IMR-90 (cell line): ENCODE measurements around the gene ATMIN. TPM values are rescaled to one million over a fixed set of nuclear protein-coding genes. Genes with fewer than 3 reads are reported as not detected.
A peak's percentile ranks its signal among the peaks of the same experiment; 100 is the strongest.

ENCODE experiments used
- ATAC-seq: fragments of 200-7000 bp; cut with Tn5 transposase; 2 replicates; pipeline ENCODE4 v1.9.1; 2020; ENCODE audit warnings: low read depth, mild to moderate bottlenecking, moderate library complexity
- BruUV-seq: library from RNA; stranded (reverse); fragments of 400-500 nt; replicated peaks from 2 replicates; lab custom pipeline; 2021; lab: Mats Ljungman, UMichigan
- CTCF ChIA-PET: fragments of 300-600 bp; formaldehyde crosslinking; extraction: SDS; loops from one replicate; lab custom pipeline; 2021; ENCODE audit warnings: antibody characterized with exemption; lab: Yijun Ruan, JAX
- POLR2A ChIA-PET: fragments of 300-600 bp; sonication (Branson Sonifier 250); formaldehyde crosslinking; loops from one replicate; lab custom pipeline; 2022; ENCODE audit warnings: antibody characterized with exemption; ENCODE audit not compliant: unreplicated experiment; lab: Charles Lee
- DNase-seq: peaks from one replicate; pipeline ENCODE4 v3.0.0; 2013
- H2AFZ ChIP-seq: replicated peaks from 2 replicates; pipeline ENCODE3; 2013; ENCODE audit warnings: low read length, mild to moderate bottlenecking; ENCODE audit not compliant: poor library complexity
- H2AK5ac ChIP-seq: 2 replicates; pipeline ENCODE4 v1.6.1; 2013; ENCODE audit warnings: low read depth, low read length, inconsistent platforms
- H2AK9ac ChIP-seq: replicated peaks from 2 replicates; pipeline ENCODE3; 2013; ENCODE audit warnings: mild to moderate bottlenecking, low read depth, low read length, moderate library complexity; ENCODE audit not compliant: poor library complexity
- H2BK120ac ChIP-seq: 2 replicates; pipeline ENCODE4 v1.6.1; 2013; ENCODE audit warnings: low read depth, low read length, inconsistent platforms
- H2BK15ac ChIP-seq: 3 replicates; pipeline ENCODE4 v1.6.1; 2013; ENCODE audit warnings: low read depth, low read length, inconsistent platforms
- H2BK20ac ChIP-seq: 2 replicates; pipeline ENCODE4 v1.6.1; 2013; ENCODE audit warnings: low read depth, mild to moderate bottlenecking, inconsistent platforms, low read length, moderate library complexity
- H2BK5ac ChIP-seq: 2 replicates; pipeline ENCODE4 v1.6.1; 2013; ENCODE audit warnings: mild to moderate bottlenecking, low read depth, low read length, inconsistent platforms; ENCODE audit not compliant: poor library complexity, severe bottlenecking
- H3K14ac ChIP-seq: replicated peaks from 2 replicates; pipeline ENCODE4 v1.6.1; 2013; ENCODE audit warnings: low read depth, low read length, inconsistent platforms
- H3K18ac ChIP-seq: 2 replicates; pipeline ENCODE4 v1.6.1; 2013; ENCODE audit warnings: low read depth, low read length, control low read depth
- H3K23ac ChIP-seq: 2 replicates; pipeline ENCODE4 v1.6.1; 2013; ENCODE audit warnings: low read depth, low read length, inconsistent platforms
- H3K27ac ChIP-seq: 2 replicates; pipeline ENCODE4 v1.5.1; 2013; ENCODE audit warnings: mild to moderate bottlenecking, control low read depth, low read length; ENCODE audit not compliant: insufficient read depth
- H3K27me3 ChIP-seq: 2 replicates; pipeline ENCODE4 v1.6.1; 2013; ENCODE audit warnings: low read length; ENCODE audit not compliant: control insufficient read depth, insufficient read depth
- H3K36me3 ChIP-seq: 2 replicates; pipeline ENCODE4 v1.6.1; 2013; ENCODE audit warnings: low read length, mixed read lengths; ENCODE audit not compliant: control insufficient read depth, insufficient read depth
- H3K4ac ChIP-seq: 2 replicates; pipeline ENCODE4 v1.6.1; 2013; ENCODE audit warnings: low read depth, low read length, inconsistent platforms
- H3K4me1 ChIP-seq: 2 replicates; pipeline ENCODE4 v1.6.1; 2013; ENCODE audit warnings: low read length, mixed read lengths; ENCODE audit not compliant: control insufficient read depth, insufficient read depth
- H3K4me2 ChIP-seq: 2 replicates; pipeline ENCODE4 v1.6.1; 2013; ENCODE audit warnings: low read depth, mild to moderate bottlenecking, control low read depth, low read length, moderate library complexity
- H3K4me3 ChIP-seq: 2 replicates; pipeline ENCODE4 v1.5.1; 2013; ENCODE audit warnings: low read depth, mild to moderate bottlenecking, control low read depth, low read length, moderate library complexity; ENCODE audit not compliant: insufficient read depth
- H3K56ac ChIP-seq: 2 replicates; pipeline ENCODE4 v1.6.1; 2013; ENCODE audit warnings: low read length, inconsistent platforms; ENCODE audit not compliant: insufficient read depth; ENCODE audit errors: extremely low read depth
- H3K79me1 ChIP-seq, 2 experiments: 2 replicates each; pipeline ENCODE4 v1.6.1; 2013; ENCODE audit warnings: low read length in 2 of 2, inconsistent platforms in 1 of 2, low read depth in 1 of 2
- H3K9ac ChIP-seq: 2 replicates; pipeline ENCODE4 v1.6.1; 2013; ENCODE audit warnings: low read depth, low read length, control low read depth
- H3K9me1 ChIP-seq: 2 replicates; pipeline ENCODE4 v1.6.1; 2013; ENCODE audit warnings: low read length, inconsistent platforms; ENCODE audit not compliant: insufficient read depth
- H3K9me3 ChIP-seq: 2 replicates; pipeline ENCODE4 v1.6.1; 2013; ENCODE audit warnings: low read length; ENCODE audit not compliant: control insufficient read depth, insufficient read depth
- H4K20me1 ChIP-seq: 2 replicates; pipeline ENCODE4 v1.6.1; 2013; ENCODE audit warnings: low read length, inconsistent platforms; ENCODE audit not compliant: insufficient read depth
- H4K5ac ChIP-seq: 2 replicates; pipeline ENCODE4 v1.6.1; 2013; ENCODE audit warnings: mild to moderate bottlenecking, low read depth, low read length, control low read depth
- H4K8ac ChIP-seq, 2 experiments: 2 replicates each; pipeline ENCODE4 v1.6.1; 2013; ENCODE audit warnings: low read depth in 2 of 2, low read length in 2 of 2, control low read depth in 1 of 2, inconsistent platforms in 1 of 2
- H4K91ac ChIP-seq: 2 replicates; pipeline ENCODE4 v1.6.1; 2013; ENCODE audit warnings: low read depth, low read length, inconsistent platforms; ENCODE audit not compliant: insufficient read depth
- MAFK ChIP-seq: IDR thresholded peaks from 2 replicates; pipeline ENCODE4 v1.6.1; 2012; ENCODE audit warnings: low read depth, low read length, improper control_type of control experiment
- MXI1 ChIP-seq: IDR thresholded peaks from 2 replicates; pipeline ENCODE4 v1.6.1; 2012; ENCODE audit warnings: low read depth, mild to moderate bottlenecking, low read length, moderate library complexity, borderline replicate concordance
- WGBS, 2 experiments: methylation state at CpG; one replicate each; pipeline versions ENCODE4 v1.1.5 to v1.1.7; 2013; ENCODE audit warnings: missing lambda C conversion rate in 2 of 2; ENCODE audit not compliant: insufficient read length in 1 of 2; ENCODE audit errors: extremely low coverage in 2 of 2; 5-methylcytosine and 5-hydroxymethylcytosine counted together
- dilution Hi-C: fragments of 300-500 bp; cut with HindIII; formaldehyde crosslinking; loops from one replicate; pipeline ENCODE4 v1.14.3; 2018; ENCODE audit warnings: low sequenced_read_pairs; ENCODE audit not compliant: unreplicated experiment
- in situ Hi-C: fragments of 300-500 bp; cut with MboI; formaldehyde crosslinking; loops from 3 replicates; pipeline ENCODE4 v1.14.3; 2019; ENCODE audit warnings: low sequenced_read_pairs, inconsistent platforms, mixed read lengths
- intact Hi-C: fragments of 100-400 bp; cut with micrococcal nuclease; formaldehyde crosslinking; loops from 2 replicates; pipeline ENCODE4 v1.10.0; 2022
- polyA plus RNA-seq, 3 experiments: library from polyadenylated mRNA; depleted of rRNA; stranded (reverse); fragments of >200 nt; gene quantifications; 2 replicates each; pipeline ENCODE4 v1.2.3, GENCODE V29; 2012; ENCODE audit warnings: low replicate concordance in 1 of 3
- total RNA-seq: library from RNA; depleted of rRNA; stranded (reverse); fragments of >200 nt; gene quantifications from 2 replicates; pipeline ENCODE4 v1.2.3, GENCODE V29; 2012

Gene ATMIN
- total and polyA plus RNA-seq, 2 of the 4 experiments (the other 2 are of a cell fraction), result 15.8 to 45.9 TPM

DNA sequence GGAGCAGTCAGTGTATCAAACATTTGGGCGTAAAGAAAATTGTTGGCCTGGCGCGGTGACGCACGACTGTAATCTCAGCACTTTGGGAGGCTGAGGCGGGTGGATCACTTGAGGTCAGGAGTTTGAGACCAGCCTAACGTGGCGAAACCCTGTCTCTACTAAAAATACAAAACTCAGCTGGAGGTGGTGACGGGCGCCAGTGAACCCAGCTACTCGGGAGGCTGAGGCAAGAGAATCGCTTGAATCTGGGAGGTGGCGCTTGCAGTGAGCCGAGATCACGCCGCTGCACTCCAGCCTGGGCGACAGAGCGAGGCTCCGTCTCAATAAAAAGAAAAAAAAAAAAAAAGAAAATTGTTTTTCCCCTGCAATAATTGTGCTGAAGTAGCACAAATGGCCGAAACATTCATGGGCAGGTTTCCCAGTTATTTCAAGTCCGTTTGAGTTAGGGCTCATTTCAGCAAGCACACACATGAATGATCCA is 59.2 kb downstream of the ATMIN start:
- peak overlapping the region; percentile 67 for H3K23ac ChIP-seq
- TF ChIP-seq MAFK (peak; percentile 76), MXI1 (no peak)
- H2BK120ac ChIP-seq, result no peak overlapping the region
- no peak overlapping the region for H2BK15ac ChIP-seq
- H3K9ac ChIP-seq, result no peak overlapping the region
- H3K4ac ChIP-seq, result no peak overlapping the region
- H3K4me2 ChIP-seq, result peak overlapping the region; percentile 64
- no TSS peak for BruUV-seq
- H3K18ac ChIP-seq, result no peak overlapping the region
- no peak overlapping the region for H2AK5ac ChIP-seq
- no peak overlapping the region for H2BK5ac ChIP-seq
- intact Hi-C loops (loop anchor here (5.0 to 10.0 kb wide), 3 partner anchors 58 to 920 kb away; partner anchors contain the start of genes ATMIN and GAN), in situ Hi-C loops (no loop called here), dilution Hi-C loops (no loop called here)
- no peak overlapping the region for H4K91ac ChIP-seq
- 70% methylated on average over 7 of the region's 21 CpGs; no CpG with 5 or more reads in 1 of the 2 experiments for WGBS, 2 experiments
- DNase-seq (peak; percentile 16), ATAC-seq (no peak)
- no peaks in the 10 kb centered on the region for H4K20me1 ChIP-seq
- H3K4me1 ChIP-seq, result 0 out of 2 replicates have a peak, but pooled peaks cover 2% of the 10 kb centered on the region
- no peak overlapping the region for H2AK9ac ChIP-seq
- no peak overlapping the region for H3K27ac ChIP-seq
- ChIA-PET CTCF (no interaction called here), POLR2A (no interaction called here)
- no peaks in the 10 kb centered on the region for H3K9me3 ChIP-seq
- no peaks in the 10 kb centered on the region for H3K9me1 ChIP-seq
- no peak overlapping the region for H2BK20ac ChIP-seq
- H3K36me3 ChIP-seq, result no peaks in the 10 kb centered on the region
- no peak overlapping the region for H2AFZ ChIP-seq
- peaks cover 7 to 30% of the 10 kb centered on the region in 2 experiments; a peak in 3 of 4 replicates for H3K79me1 ChIP-seq
- H4K8ac ChIP-seq, result no peak overlapping the region
- no peak overlapping the region for H3K4me3 ChIP-seq
- 0 out of 2 replicates have a peak overlapping the region, but pooled peaks have one; percentile 17 for H3K14ac ChIP-seq
- no peaks in the 10 kb centered on the region for H3K27me3 ChIP-seq
- H4K5ac ChIP-seq, result no peak overlapping the region
- H3K56ac ChIP-seq, result no peak overlapping the region
